NCI-H510A (cell line): ENCODE data around the gene SUCLG2.

Source experiments
- DNase-seq: peaks from one replicate; lab custom pipeline; 2025; lab: John Stamatoyannopoulos, UW

SUCLG2 gene

GRCh38 chr3:67458408-67458807, 196.0 kb downstream of the SUCLG2 start:
- no peak for DNase-seq

- no peak for DNase-seq
Measured at GRCh38 chr3:67453628-67454027, 200.8 kb downstream of the SUCLG2 start.

GRCh38 chr3:67450153-67450552, 204.3 kb downstream of the SUCLG2 start:
- DNase-seq: no peak

DNA sequence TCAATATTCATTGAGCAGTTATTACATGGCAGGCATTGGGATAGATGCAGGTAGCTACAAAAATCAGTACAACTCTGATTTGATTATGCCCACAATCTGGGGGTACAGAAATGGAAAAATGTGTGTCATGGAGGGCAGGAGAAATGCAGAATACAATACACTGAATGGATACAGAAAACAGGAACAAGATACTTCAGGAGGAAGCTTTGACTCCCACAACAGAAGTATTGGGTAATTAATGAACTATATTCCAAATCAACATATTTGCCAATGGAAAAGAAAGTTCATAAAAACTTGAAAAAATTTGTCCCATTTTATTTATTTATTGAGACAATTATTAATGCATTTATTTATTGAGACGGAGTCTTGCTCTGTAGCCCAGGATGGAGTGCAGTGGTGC, 207.0 kb downstream of the SUCLG2 start:
- no peak for DNase-seq

DNA sequence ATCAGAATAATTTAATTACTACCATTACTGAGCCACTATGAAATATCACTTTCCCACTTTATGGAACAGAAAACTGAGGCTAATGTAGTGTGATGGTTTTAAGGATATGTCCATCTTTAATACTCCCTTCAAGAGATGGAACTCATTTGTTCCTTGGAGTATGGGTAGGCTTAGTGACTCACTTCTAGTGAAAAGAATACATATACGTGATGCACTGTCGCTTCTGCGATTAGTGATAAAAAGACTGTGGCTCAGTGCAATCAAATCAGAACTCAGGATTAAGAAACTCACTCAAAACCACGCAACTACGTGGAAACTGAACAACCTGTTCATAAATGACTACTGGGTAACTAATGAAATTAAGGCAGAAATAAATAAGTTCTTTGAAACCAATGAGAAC, 216.6 kb downstream of the SUCLG2 start:
- DNase-seq: no peak

GRCh38 chr3:67437090-67437489, 217.3 kb downstream of the SUCLG2 start:
- DNase-seq: no peak

DNA sequence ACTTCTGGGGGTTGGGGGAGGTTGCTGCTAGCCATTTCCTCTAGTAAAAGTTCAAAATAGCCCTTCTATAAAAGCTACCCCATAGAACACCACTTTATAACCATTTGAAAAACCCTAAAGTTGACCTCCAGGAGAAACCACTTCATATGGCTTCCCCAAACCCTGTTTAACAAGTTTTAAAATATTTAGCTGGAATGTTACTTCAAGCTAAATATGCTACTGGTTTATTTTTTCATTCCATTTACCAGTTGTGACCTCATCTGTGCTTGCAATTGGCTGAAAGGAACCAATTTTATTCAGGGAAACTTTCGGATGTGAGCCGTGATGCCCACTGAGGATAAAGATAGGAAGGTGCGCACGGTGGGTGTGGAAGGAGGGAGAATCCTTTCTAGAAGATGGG, 221.3 kb downstream of the SUCLG2 start:
- DNase-seq: no peak

DNA sequence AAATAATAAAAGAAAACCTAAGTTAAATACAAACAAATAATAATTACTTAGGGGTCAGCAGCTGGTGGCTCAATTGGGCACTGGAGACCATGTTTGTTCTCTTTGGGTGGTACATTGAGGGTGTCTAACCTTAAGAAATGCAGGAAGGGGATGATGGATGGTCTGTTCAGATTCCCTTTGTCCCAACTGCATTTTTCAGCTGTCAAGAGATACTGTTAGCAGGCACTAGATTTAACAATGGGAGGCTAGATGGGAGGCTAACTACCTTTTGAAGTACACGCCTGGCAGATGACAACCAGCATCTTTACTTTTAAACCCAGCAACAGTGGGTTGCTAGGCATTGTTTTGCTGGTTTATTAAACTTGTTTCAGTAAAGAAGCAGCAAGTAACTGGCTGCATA, 222.5 kb downstream of the SUCLG2 start:
- no peak for DNase-seq

DNA sequence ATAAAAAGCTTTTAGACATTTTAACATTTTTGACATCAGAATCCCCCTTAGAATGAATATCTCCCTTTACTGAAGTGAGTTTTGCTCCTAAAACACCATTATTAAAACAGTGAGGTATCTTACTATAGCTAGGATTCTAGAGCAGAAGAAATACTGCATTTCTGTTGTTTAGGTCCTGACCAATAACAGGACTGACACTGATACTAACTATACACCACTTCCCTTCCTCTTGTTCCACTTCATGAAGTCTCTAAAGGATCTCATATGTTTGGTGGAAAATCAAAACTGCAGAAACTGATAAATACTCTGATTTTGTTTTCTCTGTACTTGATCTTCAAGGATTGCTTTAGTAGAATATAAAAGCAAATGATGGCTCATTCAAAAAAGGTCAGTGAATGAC, 230.7 kb downstream of the SUCLG2 start:
- no peak for DNase-seq

DNA sequence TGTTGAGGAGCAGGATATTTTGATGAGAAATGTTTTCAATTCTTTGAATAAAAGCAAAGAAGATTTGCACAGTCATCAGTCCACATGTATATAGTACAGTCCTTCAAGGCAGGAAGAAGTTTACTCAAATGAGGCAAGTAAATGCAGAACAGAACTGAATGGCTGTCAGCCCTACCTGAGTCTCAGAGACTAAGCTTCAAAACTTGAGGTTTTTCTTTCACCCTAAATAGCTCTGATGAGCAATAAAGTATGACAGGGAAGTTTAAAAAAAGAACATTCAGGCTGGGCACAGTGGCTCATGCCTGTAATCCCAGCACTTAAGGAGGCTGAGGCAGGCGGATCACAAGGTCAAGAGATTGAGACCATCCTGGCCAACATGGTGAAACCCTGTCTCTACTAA, 232.5 kb downstream of the SUCLG2 start:
- DNase-seq: no peak

GRCh38 chr3:67419779-67420178, 234.6 kb downstream of the SUCLG2 start:
- DNase-seq: no peak

GRCh38 chr3:67419218-67419529, 235.2 kb downstream of the SUCLG2 start:
- DNase-seq: no peak

- no peak for DNase-seq
Measured at GRCh38 chr3:67418426-67419217, 235.8 kb downstream of the SUCLG2 start.

DNA sequence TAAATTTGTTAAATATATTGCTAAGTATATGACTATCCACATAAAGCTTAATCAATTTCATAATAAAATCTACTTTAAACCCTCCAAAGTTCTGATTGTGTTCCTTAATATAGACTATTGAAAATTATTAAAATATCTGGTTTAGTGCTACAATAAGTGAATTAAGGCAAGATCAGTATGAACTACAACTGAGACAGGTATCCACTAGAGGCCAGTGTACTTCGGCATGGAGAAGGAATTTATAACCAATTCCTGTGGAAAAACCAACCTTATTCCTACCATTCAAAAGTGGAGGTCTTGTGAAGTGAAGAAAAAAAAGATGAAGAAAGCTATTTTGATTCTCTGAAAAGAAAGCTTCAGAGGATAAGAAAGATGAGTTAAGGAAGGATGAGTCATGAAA, 237.7 kb downstream of the SUCLG2 start:
- DNase-seq: no peak

DNA sequence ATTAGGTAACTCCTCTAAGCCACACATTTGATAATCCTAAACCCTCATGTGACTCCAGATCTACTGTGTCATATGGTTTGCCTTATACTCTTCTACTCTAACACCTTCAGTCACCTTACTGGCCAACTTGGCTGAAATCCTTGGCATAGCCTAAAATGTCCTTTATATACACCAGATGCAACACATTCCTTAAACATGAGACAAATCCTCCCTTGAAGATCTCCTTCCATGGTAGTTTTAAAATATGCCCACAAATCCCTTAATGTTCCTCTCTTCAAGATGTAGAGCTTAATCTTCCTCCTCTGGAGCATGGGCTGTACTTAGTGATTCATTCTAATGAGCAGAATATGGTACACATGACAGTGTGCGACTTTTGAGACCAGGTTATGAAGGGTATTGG, 238.9 kb downstream of the SUCLG2 start:
- no peak for DNase-seq

DNA sequence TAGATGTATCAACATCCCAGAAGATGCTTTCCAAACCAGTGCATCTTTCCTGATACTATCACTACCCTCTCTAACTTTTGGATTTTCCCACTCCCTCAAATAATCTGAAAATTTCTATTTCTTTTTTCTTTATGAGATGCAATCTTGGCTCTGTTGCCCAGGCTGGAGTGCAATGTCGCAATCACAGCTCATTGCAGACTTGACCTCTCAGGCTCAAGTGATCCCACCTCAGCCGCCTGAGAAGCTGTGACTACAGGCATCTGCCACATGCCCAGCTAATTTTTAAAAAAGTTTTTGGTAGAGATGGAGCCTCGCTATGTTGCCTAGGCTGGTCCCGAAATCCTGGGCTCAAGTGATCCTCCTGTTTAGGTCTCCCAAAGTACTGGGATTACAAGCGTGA, 239.7 kb downstream of the SUCLG2 start:
- no peak for DNase-seq

GRCh38 chr3:67405193-67405592, 249.2 kb downstream of the SUCLG2 start:
- DNase-seq: no peak

- no peak for DNase-seq
Measured at GRCh38 chr3:67402873-67403272, 251.5 kb downstream of the SUCLG2 start.

GRCh38 chr3:67401921-67402320, 252.5 kb downstream of the SUCLG2 start:
- DNase-seq: no peak

- DNase-seq: no peak
Measured at GRCh38 chr3:67400476-67400875, 253.9 kb downstream of the SUCLG2 start.

- DNase-seq: no peak
Measured at GRCh38 chr3:67389176-67389575, 265.2 kb downstream of the SUCLG2 start.

- DNase-seq: no peak
Measured at GRCh38 chr3:67388738-67389137, 265.7 kb downstream of the SUCLG2 start.

GRCh38 chr3:67386451-67386850, 268.0 kb downstream of the SUCLG2 start:
- no peak for DNase-seq

- DNase-seq: peak; percentile 6
Measured at GRCh38 chr3:67384760-67385397, 269.5 kb downstream of the SUCLG2 start.
